ENCODE measurements around the gene FRA10AC1.

- TF ChIP-seq POLR2AphosphoS5 (IDR thresholded peaks at IDR 0.05): no peak
- TF ChIP-seq, protein P1, sequence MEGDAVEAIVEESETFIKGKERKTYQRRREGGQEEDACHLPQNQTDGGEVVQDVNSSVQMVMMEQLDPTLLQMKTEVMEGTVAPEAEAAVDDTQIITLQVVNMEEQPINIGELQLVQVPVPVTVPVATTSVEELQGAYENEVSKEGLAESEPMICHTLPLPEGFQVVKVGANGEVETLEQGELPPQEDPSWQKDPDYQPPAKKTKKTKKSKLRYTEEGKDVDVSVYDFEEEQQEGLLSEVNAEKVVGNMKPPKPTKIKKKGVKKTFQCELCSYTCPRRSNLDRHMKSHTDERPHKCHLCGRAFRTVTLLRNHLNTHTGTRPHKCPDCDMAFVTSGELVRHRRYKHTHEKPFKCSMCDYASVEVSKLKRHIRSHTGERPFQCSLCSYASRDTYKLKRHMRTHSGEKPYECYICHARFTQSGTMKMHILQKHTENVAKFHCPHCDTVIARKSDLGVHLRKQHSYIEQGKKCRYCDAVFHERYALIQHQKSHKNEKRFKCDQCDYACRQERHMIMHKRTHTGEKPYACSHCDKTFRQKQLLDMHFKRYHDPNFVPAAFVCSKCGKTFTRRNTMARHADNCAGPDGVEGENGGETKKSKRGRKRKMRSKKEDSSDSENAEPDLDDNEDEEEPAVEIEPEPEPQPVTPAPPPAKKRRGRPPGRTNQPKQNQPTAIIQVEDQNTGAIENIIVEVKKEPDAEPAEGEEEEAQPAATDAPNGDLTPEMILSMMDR (IDR thresholded peaks at IDR 0.05 in 8 of 11, conservative IDR thresholded peaks at IDR 0.05 in 3 of 11): no peak
- TF ChIP-seq POLR2A (IDR thresholded peaks at IDR 0.05): no peak
Observed at GRCh38 chr10:93695740-93696139, 6.7 kb downstream of the FRA10AC1 start.
